Hepatocyte (in vitro differentiated cells): ENCODE results near the gene SGMS2. TPM values are rescaled to one million over a fixed set of nuclear protein-coding genes. Genes with fewer than 3 reads are reported as not detected.

ENCODE experiments used
- DNase-seq: peaks from one replicate; pipeline ENCODE4 v3.0.0-alpha.2; 2016; ENCODE audit warnings: low spot score
- H2AFZ ChIP-seq: fragments of 200-600 bp; sonication (generic); 2 replicates; pipeline ENCODE4 v1.6.0; 2016; ENCODE audit warnings: antibody characterized with exemption, mild to moderate bottlenecking
- H3K27ac ChIP-seq: fragments of 200-600 bp; sonication (generic); 2 replicates; pipeline ENCODE4 v1.5.1; 2016; ENCODE audit warnings: mild to moderate bottlenecking
- H3K27me3 ChIP-seq: fragments of 200-600 bp; sonication (generic); 2 replicates; pipeline ENCODE4 v1.6.1; 2016
- H3K36me3 ChIP-seq: fragments of 200-600 bp; sonication (generic); replicated peaks from 2 replicates; pipeline ENCODE4 v1.5.1; 2016; ENCODE audit warnings: low read depth; ENCODE audit not compliant: insufficient read depth
- H3K4me1 ChIP-seq: fragments of 200-600 bp; sonication (generic); 2 replicates; pipeline ENCODE4 v1.5.1; 2016; ENCODE audit warnings: mild to moderate bottlenecking, moderate library complexity; ENCODE audit not compliant: insufficient read depth
- H3K4me2 ChIP-seq: fragments of 200-600 bp; sonication (generic); 2 replicates; pipeline ENCODE4 v1.6.0; 2016
- H3K4me3 ChIP-seq: fragments of 200-600 bp; sonication (generic); 2 replicates; pipeline ENCODE4 v1.5.1; 2016; ENCODE audit warnings: mild to moderate bottlenecking
- H3K79me2 ChIP-seq: fragments of 200-600 bp; sonication (generic); 2 replicates; pipeline ENCODE4 v1.6.0; 2017; ENCODE audit warnings: mild to moderate bottlenecking
- H3K9me2 ChIP-seq: fragments of 200-600 bp; sonication (generic); replicated peaks from 2 replicates; pipeline ENCODE4 v1.6.0; 2017; ENCODE audit warnings: mild to moderate bottlenecking; ENCODE audit not compliant: insufficient read depth
- H3K9me3 ChIP-seq: fragments of 200-600 bp; sonication (generic); 2 replicates; pipeline ENCODE4 v1.5.1; 2016; ENCODE audit warnings: low read depth, mild to moderate bottlenecking
- H4K20me1 ChIP-seq: fragments of 200-600 bp; sonication (generic); 2 replicates; pipeline ENCODE4 v1.6.0; 2016; ENCODE audit warnings: mild to moderate bottlenecking; ENCODE audit not compliant: insufficient read depth, poor library complexity, severe bottlenecking
- CTCF ChIP-seq: fragments of 200-600 bp; sonication (generic); IDR thresholded peaks from 2 replicates; pipeline ENCODE4 v1.5.1; 2016; ENCODE audit warnings: antibody characterized with exemption, mild to moderate bottlenecking; ENCODE audit not compliant: poor library complexity
- EZH2 ChIP-seq: fragments of 200-600 bp; sonication (generic); IDR thresholded peaks from 2 replicates; pipeline ENCODE4 v1.6.1; 2016; ENCODE audit warnings: antibody characterized with exemption, mild to moderate bottlenecking, borderline replicate concordance
- EZH2phosphoT487 ChIP-seq: fragments of 200-600 bp; sonication (generic); IDR thresholded peaks from one replicate; pipeline ENCODE4 v1.6.1; 2018; ENCODE audit warnings: antibody characterized with exemption, mild to moderate bottlenecking, low read depth, moderate library complexity; ENCODE audit not compliant: unreplicated experiment, severe bottlenecking
- WGBS: methylation state at CpG from one replicate; pipeline ENCODE4 v1.1.6; 2016; ENCODE audit warnings: low lambda C conversion rate; ENCODE audit errors: missing lambda C conversion rate; 5-methylcytosine and 5-hydroxymethylcytosine counted together
- polyA plus RNA-seq: library from polyadenylated mRNA; unstranded; fragments of >200 nt; fragmentation: Nextera tagmentation; extraction: Ambion mirVana; gene quantifications from 2 replicates; pipeline ENCODE4 v1.2.1, GENCODE V29; 2016
- small RNA-seq: library from RNA; depleted of rRNA; stranded (forward); fragments of <200 nt; gene quantifications from one replicate; pipeline ENCODE3, GENCODE V24; 2014
- total RNA-seq: library from RNA; depleted of rRNA; stranded (reverse); fragments of >200 nt; gene quantifications from 2 replicates; pipeline ENCODE4 v1.2.3, GENCODE V29; 2014

The SGMS2 gene
- total and polyA plus RNA-seq, 2 experiments from 2014 or later: 33.1 to 75.7 TPM

GRCh38 chr4:107950746-107951540, 126.2 kb downstream of the SGMS2 start:
- H2AFZ ChIP-seq: no peak overlapping the region
- no peak overlapping the region for H3K4me3 ChIP-seq
- H3K9me3 ChIP-seq: no peaks in the 10 kb centered on the region
- no peaks in the 10 kb centered on the region for H3K4me1 ChIP-seq
- no peak overlapping the region for H3K27ac ChIP-seq
- TF ChIP-seq EZH2phosphoT487 (no peak), CTCF (no peak), EZH2 (no peak)
- H3K79me2 ChIP-seq: no peaks in the 10 kb centered on the region
- WGBS: 92% methylated on average over 2 of the region's 2 CpGs
- DNase-seq: no peak
- H3K27me3 ChIP-seq: no peaks in the 10 kb centered on the region
- no peaks in the 10 kb centered on the region for H4K20me1 ChIP-seq
- no peak overlapping the region for H3K4me2 ChIP-seq
- H3K9me2 ChIP-seq: no peaks in the 10 kb centered on the region
- no peaks in the 10 kb centered on the region for H3K36me3 ChIP-seq

- Histone ChIP-seq H3K27me3 (no peaks in the 10 kb centered on the region), H4K20me1 (no peaks in the 10 kb centered on the region), H3K36me3 (no peaks in the 10 kb centered on the region), H3K27ac (no peak overlapping the region), H3K4me1 (no peaks in the 10 kb centered on the region), H2AFZ (no peak overlapping the region), H3K9me2 (no peaks in the 10 kb centered on the region), H3K9me3 (no peaks in the 10 kb centered on the region), H3K4me3 (no peak overlapping the region), H3K79me2 (no peaks in the 10 kb centered on the region), H3K4me2 (no peak overlapping the region)
- DNase-seq: peak; percentile 5
- TF ChIP-seq EZH2 (no peak), CTCF (no peak), EZH2phosphoT487 (no peak)
Measured at GRCh38 chr4:107951551-107951950, 126.8 kb downstream of the SGMS2 start.

- H3K79me2 ChIP-seq: no peaks in the 10 kb centered on the region
- H3K27me3 ChIP-seq: no peaks in the 10 kb centered on the region
- H3K4me2 ChIP-seq: no peak overlapping the region
- no peak overlapping the region for H2AFZ ChIP-seq
- H3K36me3 ChIP-seq: no peaks in the 10 kb centered on the region
- H3K27ac ChIP-seq: no peak overlapping the region
- no peak for DNase-seq
- no peaks in the 10 kb centered on the region for H3K4me1 ChIP-seq
- no peak overlapping the region for H3K4me3 ChIP-seq
- no peaks in the 10 kb centered on the region for H4K20me1 ChIP-seq
- WGBS: 88% methylated on average over 1 of the region's 1 CpG
- no peaks in the 10 kb centered on the region for H3K9me3 ChIP-seq
- TF ChIP-seq EZH2: no peak
- no peak for TF ChIP-seq CTCF
- TF ChIP-seq EZH2phosphoT487: no peak
- no peaks in the 10 kb centered on the region for H3K9me2 ChIP-seq
Measured at GRCh38 chr4:107956011-107956410, 131.3 kb downstream of the SGMS2 start.

Small RNAs within 50 kb of the gene (small RNA-seq; reads per million reads assigned to genes)
- gene RNU6-733P: not detected

Other genes starting within 250 kb of the SGMS2 start
- gene PAPSS1, start 104.7 kb upstream of the SGMS2 start, total RNA-seq: 103 TPM in 2 replicates
- gene PAPSS1, start 104.7 kb upstream of the SGMS2 start, polyA plus RNA-seq: 102 and 107 TPM in 2 replicates
- 9.7 and 11.3 TPM in 2 replicates for gene CYP2U1, start 106.6 kb downstream of the SGMS2 start, total RNA-seq
- gene CYP2U1, start 106.6 kb downstream of the SGMS2 start, polyA plus RNA-seq: 5.8 and 6.7 TPM in 2 replicates
- 76.7 and 78.1 TPM in 2 replicates for gene HADH, start 165.0 kb downstream of the SGMS2 start, total RNA-seq
- 61.8 and 83.5 TPM in 2 replicates for gene HADH, start 165.0 kb downstream of the SGMS2 start, polyA plus RNA-seq